Dedifferentiated amniotic fluid mesenchymal stem cell (primary cell): ENCODE measurements around the gene SLC6A19.

Source experiments
- DNase-seq: peaks from one replicate; pipeline ENCODE4 v3.0.0-alpha.2; 2016; ENCODE audit errors: extremely low spot score

The SLC6A19 gene

DNA sequence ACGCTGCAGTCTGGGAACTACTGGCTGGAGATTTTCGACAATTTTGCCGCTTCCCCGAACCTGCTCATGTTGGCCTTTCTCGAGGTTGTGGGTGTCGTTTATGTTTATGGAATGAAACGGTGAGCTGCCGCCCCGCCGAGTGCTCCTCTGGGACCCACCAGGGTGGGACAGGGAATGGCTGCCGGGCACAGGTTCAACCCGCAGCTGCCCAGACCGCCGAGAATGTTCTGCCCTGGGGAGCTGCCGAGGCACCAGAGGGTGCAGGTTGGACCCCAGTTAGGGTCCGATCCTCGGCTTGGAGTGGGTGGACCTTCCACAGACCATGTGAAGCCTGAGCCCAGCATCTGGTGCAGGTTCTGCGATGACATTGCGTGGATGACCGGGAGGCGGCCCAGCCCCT is 42.9 kb downstream of the SLC6A19 start:
- DNase-seq = no peak

DNA sequence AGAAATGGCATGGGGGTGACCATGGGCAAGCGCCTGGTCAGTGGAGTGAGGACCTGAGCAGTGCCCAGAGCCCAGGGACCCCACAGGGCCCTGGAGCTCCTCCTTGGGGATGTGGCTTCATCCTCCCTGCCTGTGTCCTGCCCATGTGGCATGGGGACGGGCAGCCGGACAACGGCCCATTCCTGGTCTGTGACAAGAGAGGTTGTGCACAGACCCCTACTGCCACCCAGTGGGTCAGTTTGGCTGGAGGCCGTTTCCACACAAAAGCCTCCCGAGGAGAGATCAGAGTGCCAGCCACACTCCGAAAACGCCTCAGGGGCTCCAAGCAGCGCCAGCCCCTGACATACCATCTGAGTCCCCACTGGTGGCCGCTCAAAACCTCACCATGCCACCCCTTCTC is 43.6 kb downstream of the SLC6A19 start:
- DNase-seq = no peak

DNA sequence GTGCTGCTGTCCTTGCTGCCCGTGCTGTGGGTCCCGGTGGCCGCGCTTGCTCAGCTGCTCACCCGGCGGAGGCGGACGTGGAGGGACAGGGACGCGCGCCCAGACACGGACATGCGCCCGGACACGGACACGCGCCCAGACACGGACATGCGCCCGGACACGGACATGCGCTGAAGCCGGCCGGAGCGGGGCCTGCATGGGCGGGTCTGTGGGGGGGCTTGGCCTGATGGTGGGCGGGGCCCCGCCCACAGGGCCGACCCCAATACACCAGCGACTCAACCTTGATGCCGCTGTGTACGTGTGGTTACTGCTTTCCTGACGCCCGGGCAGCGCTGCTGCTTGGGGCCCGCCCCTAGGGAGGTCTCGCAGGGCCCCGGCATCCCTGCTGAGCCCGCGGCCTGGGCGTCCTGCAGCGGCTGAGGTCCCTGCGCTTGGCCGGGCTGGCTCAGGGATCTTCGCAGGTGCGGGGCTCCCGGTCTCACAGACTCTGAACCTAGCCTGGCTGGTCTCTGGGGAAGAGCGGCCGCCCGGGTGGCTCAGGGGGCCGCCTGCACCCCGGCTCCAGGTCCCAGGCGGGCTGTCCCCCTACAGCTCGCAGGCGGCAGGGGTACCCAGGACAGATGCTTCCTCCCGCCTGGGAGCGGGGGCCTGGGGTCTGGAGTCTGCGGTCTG is 44.6 kb downstream of the SLC6A19 start:
- no peak for DNase-seq

DNA sequence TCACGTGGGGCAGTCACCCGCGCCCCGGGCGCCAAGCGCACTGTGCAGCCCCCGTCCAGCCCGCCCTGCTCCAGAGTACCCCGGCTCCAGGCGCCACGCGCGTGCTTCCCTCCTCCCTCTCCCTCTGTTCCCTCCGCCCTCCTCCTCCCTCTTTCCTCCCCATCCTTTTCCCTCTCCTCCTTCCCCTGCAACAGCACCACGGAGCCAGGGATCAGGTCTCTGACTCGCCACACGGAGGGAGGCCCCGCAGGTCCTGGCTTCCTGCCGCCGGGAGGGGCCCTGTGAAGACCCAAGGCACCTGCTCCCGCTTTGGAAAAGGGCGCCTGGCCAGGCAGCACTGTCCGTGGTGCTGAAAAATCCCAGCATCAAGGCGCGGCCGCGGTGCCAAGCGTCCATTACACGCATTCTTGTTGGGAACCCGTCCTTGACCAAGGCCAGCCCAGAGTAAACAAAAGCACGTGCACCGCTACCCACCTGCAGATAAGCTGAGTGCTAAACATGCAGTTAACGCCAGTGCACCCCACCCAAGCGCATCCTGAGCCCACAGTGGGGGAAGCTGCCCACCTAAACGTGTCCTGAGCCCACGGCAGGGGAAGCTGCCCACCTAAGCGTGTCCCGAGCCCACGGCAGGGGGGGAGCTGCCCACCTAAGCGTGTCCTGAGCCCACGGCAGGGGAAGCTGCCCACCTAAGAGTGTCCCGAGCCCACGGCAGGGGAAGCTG is 45.5 kb downstream of the SLC6A19 start:
- no peak for DNase-seq

DNA sequence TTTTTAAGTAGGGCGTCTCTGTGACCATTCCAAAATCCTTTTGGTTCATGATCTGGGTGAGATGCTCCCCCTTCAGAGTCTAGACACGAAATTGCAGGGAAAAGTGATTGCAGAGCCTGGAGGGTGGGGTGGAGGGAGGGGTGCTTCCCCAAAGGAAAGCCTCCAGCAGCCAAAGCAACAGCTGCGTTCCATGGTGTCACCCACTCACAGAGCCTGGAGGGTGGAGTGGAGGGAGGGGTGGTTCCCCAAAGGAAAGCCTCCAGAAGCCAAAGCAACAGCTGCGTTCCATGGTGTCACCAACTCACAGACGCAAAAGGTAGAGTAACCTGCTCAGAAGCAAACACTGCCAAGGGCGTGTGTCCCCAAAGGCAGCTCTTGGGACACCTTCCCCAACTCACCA is 46.4 kb downstream of the SLC6A19 start:
- no peak for DNase-seq

DNA sequence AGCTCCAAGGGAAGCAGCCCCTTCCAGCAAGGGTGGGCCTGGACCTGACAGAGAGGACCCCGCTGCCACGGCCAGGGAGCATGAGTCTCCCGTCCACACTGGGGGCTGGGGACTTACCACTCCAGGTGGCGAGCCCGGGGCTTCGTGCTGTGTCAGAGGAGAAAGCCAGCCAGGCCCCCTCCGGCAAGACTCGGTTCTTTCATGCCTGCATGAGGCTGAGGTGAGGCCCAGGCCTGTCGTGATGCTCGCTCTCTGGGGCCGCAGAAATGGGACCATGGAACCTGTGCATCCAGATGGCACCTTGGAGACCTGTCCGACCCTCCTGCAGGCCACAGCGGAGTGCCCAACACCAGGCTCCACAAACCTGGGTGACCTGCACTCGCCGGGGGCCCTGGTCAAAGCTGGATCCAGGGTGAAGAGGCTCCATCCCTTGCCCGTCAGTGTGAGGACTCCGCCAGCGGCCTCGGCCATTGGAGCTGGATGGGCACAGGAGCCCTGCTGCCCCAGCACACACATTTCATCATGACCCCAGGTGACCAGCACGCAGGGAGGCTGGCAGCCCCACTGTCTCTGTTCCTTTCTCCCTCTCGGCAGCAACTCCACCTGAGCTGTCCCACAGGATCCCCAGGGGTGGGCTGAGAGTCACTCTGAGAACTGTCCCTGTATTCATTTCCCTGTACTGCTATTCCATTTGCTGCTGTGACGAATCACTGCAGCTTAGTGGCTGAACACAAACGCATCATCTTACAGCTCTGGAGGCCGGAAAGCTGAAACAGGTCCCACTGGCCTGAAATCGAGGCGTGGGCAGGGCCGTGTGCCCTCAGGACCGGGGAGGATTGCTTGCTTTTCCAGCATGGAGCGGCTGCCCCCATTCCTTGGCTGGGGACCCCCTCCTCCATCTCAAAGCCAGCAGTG is 48.2 kb downstream of the SLC6A19 start:
- DNase-seq = no peak

DNA sequence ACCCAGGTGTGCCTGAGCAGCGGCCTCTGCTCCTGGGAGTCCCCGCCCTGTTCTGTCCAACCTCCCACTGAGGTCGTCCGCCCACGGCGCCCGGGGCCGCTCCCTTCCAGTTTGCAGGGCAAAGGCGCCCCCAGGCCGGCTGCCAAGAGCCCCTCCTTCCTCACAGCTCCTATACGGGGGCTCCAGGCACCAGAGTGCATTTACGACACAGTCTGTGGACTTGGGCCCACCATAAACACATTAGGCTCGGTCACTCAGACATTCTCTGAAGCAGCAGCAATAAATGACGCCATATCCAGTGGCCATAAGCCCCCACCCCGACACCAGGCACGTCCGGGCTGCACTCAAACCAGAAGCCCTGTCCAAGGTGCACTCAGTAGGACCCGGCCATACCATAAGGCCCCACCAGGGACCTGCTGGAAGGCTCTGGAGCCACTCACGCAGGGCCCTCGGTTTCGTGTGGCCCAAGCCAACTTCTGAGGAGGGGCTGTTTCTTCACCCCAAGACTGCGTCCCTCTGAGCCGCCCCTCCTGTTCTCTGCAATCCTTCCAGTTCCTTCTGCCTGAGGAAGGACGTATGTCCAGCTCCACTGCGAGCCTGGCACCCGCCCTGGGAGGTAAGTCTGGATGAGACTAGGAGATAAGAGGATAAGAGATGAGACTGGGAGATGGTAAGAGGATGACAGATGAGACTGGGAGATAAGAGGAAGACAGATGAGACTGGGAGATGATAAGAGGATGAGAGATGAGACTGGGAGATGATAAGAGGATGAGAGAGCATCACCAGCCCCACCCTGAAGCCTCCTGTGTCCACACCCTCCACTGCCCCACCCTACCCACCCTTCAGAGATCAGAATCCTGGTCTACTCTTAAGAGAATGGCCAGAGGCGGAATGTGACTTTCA is 50.5 kb downstream of the SLC6A19 start:
- DNase-seq = no peak

DNA sequence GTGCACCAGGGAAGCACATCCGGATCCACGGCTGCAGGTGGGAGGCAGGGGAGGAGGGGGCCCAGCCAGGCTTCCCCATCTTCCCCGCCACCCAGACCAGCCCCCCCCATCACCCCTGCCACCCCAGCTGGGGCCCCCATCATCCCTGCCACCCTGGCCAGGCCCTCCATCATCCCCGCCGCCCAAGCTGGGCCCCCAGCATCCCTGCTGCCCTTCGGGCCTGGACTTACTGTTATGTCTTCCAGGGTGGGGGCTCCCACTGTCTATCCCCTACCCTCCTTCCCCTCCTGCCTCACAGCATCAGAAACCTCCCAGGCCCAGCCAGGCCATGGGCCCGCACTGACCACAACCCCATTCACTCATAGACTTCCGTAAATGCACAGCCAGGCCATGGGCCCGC is 51.3 kb downstream of the SLC6A19 start:
- no peak for DNase-seq

DNA sequence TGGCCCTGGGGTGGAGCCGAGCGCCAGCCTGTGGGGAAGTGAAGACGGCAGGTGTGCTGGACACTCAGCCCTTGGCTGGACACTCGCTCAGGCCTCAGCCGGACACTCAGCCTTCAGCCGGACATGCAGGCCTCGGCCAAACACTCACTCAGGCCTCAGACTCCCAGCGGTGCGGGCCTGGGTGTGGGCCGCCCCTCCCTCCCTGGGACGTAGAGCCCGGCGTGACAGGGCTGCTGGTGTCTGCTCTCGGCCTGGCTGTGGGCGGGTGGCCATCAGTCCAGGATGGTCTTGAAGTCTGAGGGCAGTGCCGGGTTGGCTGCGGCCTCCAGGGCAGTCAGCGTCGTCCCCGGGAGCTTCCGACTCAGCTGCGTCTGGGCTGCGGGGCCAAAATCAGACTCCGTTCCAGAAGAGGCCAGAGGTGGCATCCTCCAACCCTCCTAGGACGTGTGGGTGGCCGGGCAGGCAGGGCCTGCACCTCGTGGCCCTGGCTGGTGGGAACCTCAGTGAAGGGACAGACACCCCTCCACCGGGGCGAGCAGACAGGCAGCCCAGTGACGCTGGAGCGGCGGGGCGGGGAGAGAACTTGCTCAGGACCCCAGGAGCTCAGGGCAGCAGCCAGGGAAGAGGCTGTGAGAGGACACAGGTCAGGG is 52.2 kb downstream of the SLC6A19 start:
- no peak for DNase-seq

DNA sequence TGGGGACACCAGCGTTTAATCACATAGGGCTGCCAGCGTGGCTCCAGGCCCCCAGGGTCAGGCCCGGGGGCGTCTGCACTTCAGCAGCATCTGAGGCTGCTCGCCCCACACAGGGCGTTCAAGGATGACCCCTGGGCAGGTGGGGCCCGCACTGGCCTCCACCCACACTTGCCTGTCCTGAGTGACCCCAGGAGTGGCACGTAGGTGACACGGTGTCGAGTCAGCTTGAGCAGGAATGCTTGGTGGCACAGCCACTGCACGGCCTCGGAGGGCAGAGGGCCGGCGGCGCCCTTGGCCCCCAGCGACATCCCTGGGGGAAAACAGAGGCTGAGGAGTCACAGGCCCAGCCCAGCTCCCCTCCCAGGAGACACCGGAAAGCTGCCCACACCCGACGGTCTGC is 52.8 kb downstream of the SLC6A19 start:
- no peak for DNase-seq

DNA sequence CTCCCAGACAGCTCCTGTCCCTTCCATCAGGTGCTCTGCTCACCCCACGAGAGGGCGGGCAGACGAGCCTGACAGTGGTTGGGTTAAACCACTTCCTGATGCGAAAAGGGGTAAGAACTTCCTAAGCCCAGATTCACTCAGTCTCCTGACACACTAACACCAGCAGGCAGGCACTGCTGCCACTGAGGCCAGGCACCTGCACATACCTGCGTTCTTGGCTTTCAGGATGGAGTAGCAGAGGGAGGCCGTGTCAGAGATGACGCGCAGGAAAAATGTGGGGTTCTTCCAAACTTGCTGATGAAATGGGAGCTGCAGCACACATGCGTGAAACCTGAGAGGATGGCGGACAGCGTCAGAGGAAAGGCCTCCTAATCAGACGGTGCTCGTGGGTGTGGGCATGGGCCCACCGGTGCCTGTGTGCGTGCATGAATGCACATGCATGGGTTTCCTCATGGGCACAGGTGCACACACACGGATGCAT is 53.7 kb downstream of the SLC6A19 start:
- no peak for DNase-seq

DNA sequence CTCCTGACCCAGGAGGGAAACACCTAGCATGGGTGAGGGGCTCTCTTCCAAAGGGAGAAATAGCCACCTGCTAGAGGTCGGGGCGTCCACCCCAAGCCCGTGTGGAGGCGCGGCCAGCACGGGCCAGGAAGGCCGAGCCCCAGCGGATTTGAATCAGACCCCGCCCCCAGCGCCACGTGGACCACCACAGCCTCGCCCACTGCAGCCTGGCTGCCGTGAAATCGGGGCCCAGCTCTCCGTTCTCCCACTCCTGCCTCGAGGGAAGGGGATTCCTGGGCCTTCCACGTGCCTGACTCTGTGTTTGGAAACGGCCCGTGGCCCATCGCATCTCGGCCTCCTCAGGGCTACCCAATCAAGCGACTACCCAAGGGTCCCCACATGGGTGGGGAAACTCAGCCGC is 55.4 kb downstream of the SLC6A19 start:
- no peak for DNase-seq

DNA sequence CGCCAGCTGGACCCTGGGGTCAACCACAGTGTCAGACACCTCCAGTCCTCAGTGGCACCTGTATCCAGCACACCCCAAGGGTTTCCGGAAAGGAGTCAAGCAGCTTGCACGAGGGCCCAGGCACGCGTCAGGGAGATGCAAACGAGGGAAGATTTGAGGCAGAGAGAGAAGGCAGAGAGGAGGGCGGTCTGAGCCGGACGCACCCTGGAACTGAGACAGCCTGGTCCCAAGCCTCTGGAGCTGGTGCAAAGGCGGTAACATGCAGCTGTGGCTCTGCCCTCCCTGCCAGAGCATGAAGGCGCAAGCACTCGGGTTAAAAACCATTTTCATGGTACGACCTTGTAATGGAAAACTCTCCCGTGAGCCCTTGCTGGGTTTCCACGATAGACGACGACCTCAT is 56.0 kb downstream of the SLC6A19 start:
- DNase-seq = no peak

DNA sequence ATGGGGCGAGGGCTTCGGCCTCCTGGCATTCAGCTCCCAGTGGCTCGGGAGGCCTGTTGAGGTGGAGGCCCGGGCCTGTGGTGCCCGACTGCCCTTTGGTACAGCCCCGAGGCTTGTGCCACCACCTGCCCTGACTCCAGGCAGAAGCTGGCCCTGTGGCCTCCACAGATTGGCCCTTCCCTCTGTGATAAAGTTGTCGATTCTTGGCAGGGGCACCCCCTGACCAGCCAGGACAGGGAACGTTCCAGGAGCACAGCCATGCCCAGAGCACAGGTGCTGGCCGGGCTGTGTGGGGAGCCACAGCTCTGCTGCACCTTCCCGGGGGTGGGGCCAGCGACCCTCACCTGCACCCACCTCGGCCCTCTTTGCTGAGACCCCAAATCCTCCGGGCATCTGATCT is 56.4 kb downstream of the SLC6A19 start:
- no peak for DNase-seq

DNA sequence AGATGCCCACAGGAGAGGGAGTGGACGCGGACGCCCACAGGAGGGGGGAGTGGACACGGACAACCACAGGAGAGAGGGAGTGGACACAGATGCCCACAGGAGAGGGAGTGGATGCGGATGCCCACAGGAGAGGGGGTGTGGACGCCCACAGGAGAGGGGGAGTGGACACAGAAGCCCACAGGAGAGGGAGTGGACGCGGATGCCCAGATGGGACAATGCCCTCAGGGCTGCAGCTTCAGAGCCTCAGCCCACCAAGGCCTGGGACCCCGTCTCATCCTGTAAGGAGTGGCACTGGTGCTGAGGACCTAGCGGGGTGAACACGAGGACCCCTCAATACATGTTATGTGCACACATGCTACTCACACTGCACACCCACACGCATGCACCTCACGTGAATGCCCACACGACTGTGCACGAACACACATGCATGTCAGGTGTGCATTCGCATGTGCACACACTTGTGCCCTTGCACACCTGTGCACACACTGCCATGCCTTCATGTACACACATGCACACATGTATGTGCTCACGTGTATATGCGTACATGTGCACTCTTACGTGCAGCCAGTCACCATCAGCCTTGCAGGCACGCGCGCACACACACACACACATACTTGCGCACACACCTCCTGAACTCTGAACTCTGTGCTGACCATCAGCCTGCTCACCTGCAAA is 58.5 kb downstream of the SLC6A19 start:
- DNase-seq = no peak

DNA sequence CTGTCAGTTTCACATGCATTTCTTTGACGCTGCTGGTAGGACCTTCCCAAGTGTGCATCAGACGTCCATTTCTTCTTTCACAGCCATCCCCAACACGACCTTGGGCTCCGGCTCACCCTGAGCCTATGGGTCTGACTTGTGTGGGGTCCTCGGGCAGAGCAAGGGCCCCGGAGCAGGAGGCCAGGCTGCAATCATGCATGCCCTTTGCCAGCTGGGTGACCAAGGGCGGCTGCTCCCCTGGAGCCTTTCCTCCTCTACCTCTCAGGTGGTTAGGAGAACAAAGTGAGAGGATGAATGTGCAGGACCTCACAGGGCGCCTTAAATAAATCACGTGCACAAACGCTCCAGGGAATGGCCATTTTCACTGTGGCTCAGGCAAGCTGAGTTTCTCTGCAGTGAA is 60.2 kb downstream of the SLC6A19 start:
- no peak for DNase-seq

DNA sequence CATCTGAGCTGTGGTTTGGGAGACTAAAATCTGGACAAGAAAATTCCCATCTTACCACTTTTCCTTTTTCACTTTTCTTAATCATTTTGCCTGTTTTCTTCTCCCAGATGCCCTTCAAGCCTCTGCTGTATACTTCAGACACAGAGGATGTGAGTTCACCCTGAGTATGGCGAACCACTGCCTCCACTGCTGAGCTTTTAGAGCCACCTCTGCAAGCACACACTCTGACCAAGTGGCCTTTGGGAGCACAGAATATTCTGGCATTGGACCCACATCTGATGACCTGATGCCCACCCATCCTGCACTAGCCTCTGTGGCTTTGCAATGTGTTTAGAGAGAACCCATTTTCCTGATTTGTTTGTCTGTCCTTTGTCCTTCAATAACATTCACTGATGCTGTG is 61.0 kb downstream of the SLC6A19 start:
- no peak for DNase-seq

DNA sequence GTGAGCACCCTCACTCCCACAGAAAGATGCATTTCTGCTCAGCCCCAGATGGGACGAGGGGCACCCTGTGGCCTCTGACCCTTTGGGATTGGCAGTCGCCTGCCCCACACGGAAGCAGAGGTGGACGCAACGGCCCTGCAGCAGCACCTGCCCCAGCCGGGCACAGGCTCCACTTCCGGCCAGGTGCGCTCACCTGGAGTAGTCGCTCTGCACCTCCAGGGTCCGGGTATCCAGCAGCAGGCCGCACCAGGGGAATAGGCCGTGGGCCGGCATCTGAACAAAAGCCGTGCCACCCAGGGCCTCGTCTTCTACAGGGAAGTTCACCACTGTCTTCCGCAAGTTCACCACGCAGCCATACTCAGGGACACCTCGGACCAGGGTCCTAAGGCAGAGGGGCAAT is 62.8 kb downstream of the SLC6A19 start:
- no peak for DNase-seq

DNA sequence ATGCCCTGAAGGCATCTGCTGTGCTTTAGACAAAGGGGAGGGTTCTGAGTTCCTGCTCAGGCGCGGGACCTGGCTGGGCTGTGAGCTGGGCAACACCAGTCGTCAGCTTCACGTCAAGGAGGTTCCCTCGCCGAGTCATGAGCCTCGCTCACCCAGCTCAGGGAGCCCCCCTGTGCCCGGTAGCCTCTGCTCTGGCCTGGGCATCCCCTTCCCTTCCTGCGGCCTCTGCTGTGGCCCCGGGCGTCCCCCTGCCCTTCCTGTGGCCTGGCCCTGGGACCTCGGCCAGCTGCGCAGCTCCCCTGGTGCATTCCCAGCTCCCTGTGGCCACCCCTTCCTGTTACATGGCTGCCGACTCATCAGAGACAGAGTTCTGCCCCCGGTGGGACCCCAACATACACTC is 63.6 kb downstream of the SLC6A19 start:
- DNase-seq = no peak
